ACHN (cell line): ENCODE data around the gene OR1I1.

Experiments
- DNase-seq: peaks from one replicate; pipeline ENCODE4 v3.0.0-alpha.2; 2015
- in situ Hi-C: cut with HindIII; loops from 2 replicates; pipeline ENCODE4 v1.10.0; 2017; ENCODE audit warnings: low sequenced_read_pairs, low pct_ligation_motif_present, low pct_unique_long_range_greater_than_20kb

OR1I1 gene

GRCh38 chr19:15113245-15114152 is 31.5 kb downstream of the OR1I1 start:
- DNase-seq = no peak
- in situ Hi-C loops = no loop called here

- in situ Hi-C loops = no loop called here
- DNase-seq = no peak
These were observed 32.1 kb downstream of the OR1I1 start for GRCh38 chr19:15114153-15114540.

DNA sequence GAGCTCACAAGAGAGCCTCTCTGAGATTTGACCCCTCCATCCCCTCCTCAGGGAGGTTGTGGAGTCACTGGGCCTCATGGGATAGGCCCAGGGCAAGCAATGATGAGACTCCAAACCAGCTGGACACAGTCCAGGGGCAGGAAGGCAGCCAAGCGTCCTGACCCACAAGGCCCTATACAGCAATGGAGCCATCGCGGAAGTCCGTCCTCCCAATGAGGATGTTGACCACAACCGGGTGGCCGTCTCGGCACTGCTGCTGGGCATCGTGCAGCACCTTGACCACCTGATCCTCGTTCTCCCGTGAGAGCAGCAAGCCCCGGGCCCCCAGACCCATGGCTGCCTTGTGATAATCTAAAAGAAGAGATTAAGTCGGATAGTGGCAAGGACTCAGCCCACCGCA is 33.1 kb downstream of the OR1I1 start:
- in situ Hi-C loops = no loop called here

DNA sequence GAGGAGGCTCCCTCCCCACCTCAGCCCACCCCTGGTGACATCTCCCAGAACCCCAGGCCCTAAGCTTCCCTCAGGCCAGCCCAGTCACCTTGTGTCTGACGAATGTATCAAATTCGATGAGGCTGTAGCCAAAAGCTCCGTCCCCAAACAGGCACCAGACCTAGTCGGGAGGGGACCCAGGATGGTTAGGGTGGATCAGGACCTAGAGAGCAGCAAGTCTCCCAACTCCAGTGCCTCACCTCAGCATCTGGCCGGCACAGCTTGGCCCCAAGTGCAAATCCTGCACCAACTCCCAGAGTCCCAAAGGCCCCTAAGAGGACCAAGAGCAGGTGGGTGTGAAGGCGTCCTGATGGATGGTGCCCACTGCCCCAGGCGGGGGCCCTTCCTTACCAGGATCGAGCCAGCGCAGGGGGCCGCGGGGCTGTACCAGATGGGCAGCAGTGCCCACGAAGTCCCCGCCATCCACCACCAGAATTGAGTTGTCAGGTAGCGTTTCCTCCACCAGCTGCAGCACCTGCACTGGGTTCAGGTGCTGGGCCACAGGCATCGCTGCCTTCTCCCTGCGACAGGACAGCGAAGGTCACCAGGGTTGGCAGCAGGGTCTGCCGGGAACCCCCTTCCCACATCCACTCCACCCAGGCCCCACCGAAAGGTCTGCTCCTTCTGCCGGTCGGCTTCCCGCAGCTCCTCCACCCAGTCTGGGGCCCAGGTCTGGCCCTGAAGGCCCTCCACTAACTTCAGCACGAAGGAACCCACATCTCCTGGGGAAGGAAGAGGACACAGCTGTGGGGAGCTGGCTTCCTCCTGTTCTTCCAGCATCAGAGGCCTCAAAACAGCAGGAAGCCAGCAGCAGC is 34.0 kb downstream of the OR1I1 start:
- DNase-seq = no peak
- in situ Hi-C loops = no loop called here

More for the DNA sequence above, 33.1 kb downstream of the OR1I1 start:
- no peak for DNase-seq

DNA sequence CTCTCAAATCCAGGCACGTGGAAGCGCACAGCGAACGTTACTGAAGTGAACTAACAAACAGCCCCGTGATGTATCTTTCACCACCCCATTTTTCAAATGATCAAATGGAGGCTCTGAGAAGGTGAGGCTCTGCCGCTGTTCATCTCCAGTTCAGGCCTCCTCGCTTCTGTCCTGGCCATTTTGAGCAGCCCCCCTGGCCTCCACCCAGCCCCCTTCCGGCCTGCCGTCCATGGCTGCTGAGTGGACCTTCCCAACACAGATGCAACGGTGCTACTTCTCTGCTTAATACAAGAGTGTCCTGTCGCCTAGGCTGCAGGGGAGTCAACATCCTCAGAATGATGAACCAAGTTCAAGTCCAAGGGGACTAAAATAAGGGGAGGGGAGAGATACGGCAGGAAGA is 34.8 kb downstream of the OR1I1 start:
- in situ Hi-C loops = no loop called here
- DNase-seq = no peak

DNA sequence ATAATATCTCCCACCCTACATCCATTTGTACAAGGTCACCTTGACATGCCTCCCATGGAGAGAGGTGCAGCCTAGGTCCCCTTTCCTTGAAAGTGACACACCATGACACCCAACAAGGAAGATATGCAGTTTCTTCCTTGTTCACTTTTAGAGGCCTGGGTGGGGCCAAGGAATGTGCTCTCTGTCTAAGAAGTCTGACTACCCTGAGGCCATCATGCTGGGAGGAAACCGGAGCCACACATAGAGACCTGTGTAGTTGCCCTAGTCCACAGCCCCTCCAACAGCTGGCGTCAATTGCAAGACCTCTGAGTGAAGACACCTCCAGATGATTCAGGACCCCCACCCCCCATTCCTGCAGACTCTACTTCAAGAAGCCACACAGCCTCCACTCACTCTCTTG is 36.2 kb downstream of the OR1I1 start:
- in situ Hi-C loops = no loop called here
- no peak for DNase-seq

DNA sequence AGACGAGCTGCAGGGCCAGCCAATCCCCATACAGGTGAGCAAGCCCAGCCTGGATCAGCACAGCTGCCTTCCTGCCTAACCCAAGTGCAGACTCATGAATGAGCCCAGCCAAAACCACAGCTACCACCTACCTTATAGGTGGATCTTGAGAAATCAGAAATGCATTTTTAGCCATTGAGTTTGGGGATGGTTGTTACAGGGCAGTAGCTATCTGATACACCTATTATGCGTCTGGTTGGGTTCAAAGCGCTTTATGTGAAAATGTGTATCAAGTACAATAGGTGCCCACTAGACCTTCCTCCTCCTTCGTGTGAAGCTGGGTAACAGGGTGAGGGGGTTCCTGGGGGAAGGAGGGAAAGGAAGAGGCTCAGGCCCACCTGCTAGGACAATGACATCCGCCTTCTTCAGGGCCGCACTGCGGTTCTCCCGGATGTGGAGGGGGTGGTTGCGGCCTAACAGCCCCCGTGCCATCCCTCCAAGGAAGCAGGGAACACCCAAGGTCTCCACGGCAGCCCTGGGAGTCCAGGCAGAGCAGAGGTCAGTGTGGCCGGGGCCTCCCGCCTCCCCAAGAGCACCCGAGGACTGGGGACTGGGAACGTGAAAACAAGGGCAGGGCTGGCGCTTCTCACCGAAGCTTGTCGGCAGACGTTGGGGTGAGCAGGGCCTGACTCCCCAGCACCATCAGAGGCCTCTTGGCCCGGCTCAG is 36.9 kb downstream of the OR1I1 start:
- in situ Hi-C loops = no loop called here
- DNase-seq = no peak

DNA sequence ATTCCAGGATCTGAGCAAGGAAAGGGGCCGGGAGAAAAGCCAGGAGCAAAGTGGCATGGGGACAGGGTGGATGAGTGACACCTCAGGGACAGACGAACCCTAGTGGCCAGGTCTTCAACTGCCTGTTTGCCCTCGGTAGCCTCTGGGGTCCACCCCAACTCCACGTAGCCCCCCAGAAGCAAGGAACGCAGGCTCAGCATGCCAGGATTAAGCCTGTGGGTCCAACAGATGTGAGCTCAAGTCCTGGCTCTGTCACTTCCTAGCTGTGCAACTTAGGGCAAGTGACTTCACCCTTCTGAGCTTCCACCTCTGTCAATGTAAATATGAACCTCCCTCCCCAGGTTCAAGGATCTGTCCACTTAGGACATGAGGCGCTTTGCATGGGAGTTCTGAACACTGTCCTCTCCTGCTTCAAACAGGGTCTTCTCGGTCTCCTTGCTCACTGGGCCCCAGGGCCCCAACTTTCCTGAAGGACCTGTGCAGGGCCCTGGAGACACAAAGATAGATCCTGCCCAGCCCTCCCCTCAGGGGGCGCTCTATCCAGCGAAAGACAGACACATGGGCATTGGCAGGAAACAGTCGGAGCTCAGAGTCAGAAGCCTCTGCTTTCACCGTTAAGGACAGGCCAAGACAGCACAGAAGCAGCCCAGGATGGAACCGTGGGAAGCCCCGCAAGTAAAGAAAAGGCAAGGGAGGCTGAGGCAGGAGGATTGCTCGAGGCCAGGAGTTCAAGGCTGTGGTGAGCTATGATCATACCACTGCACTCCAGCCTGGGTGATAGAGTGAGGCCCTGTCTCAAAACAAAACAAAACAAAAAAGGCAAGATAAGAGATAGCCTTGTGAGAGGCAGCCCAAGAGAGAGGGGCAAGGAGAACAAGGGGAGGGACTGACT is 38.4 kb downstream of the OR1I1 start:
- DNase-seq = no peak
- in situ Hi-C loops = no loop called here

- DNase-seq = no peak
- in situ Hi-C loops = no loop called here
These were observed 40.5 kb downstream of the OR1I1 start for GRCh38 chr19:15122331-15123030.

DNA sequence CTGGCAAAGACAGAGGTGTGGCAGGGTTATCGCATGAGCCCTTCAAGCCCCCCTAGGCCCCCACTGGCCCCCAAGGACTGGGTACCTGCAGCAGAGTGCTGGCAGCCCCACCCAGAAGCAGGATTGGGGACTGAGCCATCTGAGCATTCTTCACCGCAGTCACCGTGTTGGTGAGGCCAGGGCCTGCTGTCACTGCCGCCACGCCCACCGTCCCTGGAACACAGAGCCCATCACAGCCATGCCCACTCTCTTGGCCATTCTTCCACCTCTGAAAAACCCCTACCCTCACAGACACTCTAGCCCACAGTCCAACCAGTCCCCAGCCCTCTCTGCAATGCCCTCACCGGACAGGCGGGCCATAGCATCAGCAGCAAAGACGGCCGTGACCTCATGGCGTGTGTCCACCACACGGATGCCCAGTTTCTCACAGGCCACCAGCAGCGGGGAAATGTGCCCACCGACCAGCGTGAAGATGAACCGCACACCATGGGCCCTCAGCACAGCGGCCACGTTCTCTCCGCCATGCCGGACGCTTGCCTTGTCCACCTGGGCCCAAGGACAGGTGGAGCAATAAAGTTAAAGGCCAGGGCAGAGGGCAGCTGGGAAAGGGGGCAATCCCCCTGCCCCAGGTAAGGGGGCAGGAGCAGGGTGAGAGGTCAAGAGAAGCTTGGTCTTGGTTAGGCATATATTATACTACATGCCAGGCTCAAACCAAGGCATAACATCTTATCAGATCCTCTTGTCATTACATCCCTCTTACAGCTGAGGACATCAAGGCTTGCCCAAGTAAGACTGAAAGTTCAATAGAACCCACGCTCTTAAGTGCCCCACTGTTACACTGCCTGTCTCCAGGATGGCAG is 41.2 kb downstream of the OR1I1 start:
- in situ Hi-C loops = no loop called here

GRCh38 chr19:15123900-15124299 is 41.9 kb downstream of the OR1I1 start:
- in situ Hi-C loops = no loop called here
- no peak for DNase-seq

More for the DNA sequence above, 41.2 kb downstream of the OR1I1 start:
- no peak for DNase-seq

DNA sequence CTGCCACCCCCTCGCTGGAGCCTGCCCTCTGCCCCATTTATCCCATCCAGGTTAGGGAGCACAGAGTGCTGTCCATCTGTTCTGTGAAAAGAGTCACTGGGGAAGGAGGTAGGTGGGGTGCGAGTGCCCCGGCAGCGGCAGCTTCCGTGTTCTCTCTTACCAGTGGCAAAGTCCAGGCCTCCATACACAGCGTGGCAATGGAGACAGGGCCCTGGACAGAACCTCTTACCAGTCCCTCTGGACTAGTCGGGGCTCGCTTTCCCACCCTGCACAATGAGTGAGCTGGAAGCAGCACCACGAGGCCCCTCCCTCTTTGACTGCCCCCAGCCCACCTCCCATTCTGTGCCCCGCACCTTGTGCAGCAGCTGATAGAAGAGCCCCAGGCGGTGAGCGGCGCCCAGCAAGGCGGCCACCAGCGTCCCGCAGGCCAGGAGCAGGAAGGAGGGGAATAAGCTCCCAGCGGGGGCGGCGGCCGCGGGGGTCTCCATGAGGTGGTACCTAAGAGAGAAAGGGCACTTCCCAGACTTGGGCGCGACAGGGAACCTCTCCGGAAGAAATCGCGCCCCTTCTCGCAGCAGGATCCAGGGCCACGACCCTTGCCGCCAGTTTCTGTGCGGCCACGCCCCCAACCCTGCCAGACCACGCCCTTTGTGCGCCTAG is 42.7 kb downstream of the OR1I1 start:
- peak; percentile 16 for DNase-seq

DNA sequence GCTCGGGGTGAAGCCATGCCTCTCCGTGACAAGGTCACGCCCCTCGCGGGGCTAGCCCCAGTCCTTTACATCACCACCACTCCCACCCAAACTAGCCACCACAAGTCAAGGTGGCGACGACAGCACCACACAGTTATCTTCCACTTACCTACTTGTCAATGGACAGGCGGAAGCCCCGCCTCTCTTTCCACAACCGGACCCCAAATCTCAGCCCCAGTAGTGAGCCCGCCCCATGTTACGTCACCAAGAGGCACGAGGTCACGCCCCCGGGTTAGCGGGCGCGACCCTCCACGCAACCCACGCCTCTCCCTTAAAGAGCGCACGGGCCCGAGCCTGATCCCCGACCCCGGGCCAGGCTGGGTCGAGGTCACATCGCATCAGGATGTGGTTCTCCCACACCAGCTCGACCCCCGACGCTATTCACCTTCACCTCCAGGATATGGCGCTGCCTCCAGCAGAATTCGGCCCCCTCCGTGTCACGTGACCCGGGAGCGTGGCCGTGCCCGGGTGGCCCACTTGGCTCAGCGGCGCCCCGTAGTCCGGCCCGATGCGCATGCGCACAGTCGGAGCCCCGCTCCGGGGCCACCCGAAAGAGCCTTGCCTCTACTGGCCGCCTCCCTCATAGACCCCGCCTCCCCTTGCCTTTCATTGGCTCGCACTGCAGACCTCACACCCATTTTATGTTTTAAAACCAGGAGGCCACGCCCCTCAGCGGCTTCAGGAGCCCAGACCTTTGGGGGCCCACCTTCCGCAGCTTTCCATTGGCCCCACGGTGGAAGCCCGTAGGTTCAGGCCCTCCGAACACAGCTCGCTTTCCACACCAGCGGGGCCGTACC is 43.4 kb downstream of the OR1I1 start:
- in situ Hi-C loops = no loop called here
- DNase-seq = peak; percentile 97

More for the DNA sequence above, 42.7 kb downstream of the OR1I1 start:
- in situ Hi-C loops = no loop called here

DNA sequence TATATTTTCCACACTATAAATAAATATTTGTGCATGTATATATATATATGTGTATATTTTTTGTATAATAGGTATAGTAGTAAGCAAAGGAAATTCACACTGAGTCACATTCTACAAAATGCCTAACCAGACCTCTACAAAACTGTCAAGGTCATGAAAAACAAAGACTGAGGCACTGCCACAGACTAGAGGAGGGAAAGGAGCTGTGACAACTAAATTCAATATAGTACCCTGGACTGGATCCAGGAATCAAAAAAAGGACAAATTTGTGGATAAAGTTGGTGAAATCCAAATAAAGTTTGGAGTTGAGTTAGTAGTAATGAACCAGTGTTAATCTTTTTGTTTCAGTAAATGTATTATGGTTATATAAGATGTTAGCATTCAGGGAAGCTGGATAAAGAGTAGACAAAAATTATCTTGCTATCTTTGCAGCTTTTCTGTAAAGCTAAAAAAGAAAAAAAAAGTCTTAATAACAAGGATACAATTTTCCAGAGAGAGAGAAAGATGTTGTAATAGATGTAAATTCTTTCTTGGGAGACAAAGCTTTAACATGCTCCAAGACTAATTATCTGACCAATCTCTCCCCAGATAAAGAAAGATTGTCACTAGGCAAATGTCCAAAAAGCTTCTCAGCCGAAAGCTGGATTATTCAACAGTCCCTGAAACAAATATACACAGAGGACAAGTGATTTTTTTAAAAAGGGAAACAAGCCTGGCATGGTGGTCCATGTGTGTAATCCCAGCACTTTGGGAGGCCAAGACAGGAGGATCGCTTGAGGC is 44.3 kb downstream of the OR1I1 start:
- in situ Hi-C loops = no loop called here
- DNase-seq = no peak
